HG03432 (cell line): Measurements from ENCODE around the gene ENOSF1.
"Not testable (repeated sequence)": the region's sequence is repeated elsewhere in the genome, so short reads cannot be mapped to it uniquely, and the experiment has no call there.

Experiments used
- ATAC-seq: cut with Tn5 transposase; IDR thresholded peaks from one replicate; pipeline ENCODE4 v1.9.1; 2021; ENCODE audit warnings: mild to moderate bottlenecking, moderate library complexity; ENCODE audit not compliant: unreplicated experiment

The ENOSF1 gene

DNA sequence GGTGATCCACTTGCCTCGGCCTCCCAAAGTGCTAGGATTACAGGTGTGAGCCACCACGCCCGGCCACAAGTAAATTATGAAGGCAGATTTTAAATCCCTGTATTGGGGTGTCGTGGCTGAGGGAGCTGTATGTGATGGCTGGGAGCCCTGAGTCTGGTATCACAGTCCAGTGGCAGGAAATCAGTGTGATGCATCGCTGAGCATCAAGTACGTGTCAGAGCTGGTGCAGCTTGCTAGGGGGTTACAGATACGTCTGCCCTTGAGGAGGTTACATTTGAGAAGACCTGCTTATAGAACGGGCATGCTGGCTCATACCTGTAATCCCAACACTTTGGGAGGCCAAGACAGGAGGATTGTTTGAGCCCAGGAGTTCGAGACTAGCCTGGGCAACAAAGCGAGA, 4.3 kb downstream of the ENOSF1 start:
- ATAC-seq = no peak

- no peak for ATAC-seq
Measured at GRCh38 chr18:706405-706804, 6.0 kb downstream of the ENOSF1 start.

DNA sequence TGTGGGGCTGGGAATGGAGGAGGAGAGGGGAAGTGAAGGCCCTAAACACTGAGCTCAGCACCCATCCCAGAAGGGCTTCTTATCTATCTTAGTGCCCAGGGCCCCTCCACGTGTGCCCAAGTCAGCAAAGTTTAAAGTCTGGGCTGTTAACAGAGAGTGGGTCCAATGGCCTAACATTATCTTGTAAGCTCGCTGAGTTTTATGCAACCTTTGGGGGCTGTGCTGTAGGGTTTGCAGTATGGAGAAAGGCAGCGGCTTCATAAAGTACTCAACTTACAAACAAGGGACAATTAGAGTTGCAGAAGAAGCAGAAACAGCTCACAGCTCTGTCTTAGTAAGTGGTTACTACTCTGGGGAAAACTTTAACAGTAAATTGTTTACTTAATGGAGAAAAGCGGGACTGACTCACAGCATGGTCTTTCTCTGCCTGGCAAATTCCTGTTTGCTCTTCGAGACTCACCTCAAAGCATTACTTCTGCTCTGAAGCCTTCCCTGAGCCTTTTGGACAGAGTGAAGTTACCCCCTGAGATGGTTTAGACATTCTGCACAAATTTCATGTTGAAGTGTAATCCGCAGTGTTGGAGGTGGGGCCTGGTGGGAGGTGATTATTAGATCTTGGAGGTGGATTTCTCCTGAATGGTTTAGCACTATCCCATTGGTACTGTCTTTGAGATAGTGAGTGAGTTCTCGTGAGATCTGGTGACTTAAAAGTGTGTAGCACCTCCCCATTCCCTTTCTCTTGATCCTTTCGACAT, 9.0 kb downstream of the ENOSF1 start:
- no peak for ATAC-seq

- ATAC-seq = no peak
Measured at GRCh38 chr18:697800-698199, 14.6 kb downstream of the ENOSF1 start.

- ATAC-seq = no peak
Measured at GRCh38 chr18:697012-697411, 15.4 kb downstream of the ENOSF1 start.

- no peak for ATAC-seq
Measured at GRCh38 chr18:693466-694187, 18.8 kb downstream of the ENOSF1 start.

GRCh38 chr18:692824-693223, 19.6 kb downstream of the ENOSF1 start:
- no peak for ATAC-seq

GRCh38 chr18:688323-688722, 24.1 kb downstream of the ENOSF1 start:
- no peak for ATAC-seq

- ATAC-seq = no peak
Measured at GRCh38 chr18:686339-687111, 25.9 kb downstream of the ENOSF1 start.

GRCh38 chr18:685438-685837, 27.0 kb downstream of the ENOSF1 start:
- ATAC-seq = no peak

DNA sequence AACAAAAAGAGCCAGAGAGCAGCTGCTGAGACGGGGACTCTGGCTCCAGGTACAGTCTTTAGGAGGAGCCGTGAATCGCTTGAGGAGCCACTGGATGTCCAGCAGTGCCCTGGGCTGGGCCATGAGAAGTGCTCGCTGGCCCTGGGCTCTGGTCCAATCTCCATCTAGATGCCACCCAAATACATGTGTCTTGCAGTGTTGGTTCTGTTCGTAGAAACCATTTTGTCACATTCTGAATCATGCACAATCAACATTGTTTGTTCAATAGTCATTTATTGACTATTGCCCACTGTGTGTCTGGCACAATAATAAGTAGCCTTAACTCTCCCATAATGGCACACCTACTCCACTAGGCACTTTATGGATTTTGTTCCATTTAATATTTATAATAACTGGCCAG, 28.9 kb downstream of the ENOSF1 start:
- no peak for ATAC-seq

GRCh38 chr18:682833-683232, 29.6 kb downstream of the ENOSF1 start:
- ATAC-seq = no peak

GRCh38 chr18:682416-682815, 30.0 kb downstream of the ENOSF1 start:
- ATAC-seq = not testable (repeated sequence)

DNA sequence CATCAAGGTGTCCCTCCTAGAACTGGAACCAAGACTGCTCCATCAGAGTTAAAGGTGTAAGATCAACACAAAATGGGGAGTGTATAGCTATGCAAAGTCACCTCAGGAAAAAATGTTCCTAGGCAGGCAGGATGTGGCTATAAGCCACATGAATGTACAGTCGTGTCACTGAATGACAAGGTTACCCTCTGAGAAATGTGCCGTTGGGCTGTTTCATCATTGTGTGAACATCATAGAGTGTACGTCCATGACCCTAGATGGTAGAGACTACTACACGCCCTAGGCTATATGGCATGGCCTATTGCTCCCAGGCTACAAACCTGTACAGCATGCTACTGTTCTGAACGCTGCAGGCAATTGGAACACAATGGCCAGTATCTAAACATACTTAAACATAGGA, 30.4 kb downstream of the ENOSF1 start:
- no peak for ATAC-seq

DNA sequence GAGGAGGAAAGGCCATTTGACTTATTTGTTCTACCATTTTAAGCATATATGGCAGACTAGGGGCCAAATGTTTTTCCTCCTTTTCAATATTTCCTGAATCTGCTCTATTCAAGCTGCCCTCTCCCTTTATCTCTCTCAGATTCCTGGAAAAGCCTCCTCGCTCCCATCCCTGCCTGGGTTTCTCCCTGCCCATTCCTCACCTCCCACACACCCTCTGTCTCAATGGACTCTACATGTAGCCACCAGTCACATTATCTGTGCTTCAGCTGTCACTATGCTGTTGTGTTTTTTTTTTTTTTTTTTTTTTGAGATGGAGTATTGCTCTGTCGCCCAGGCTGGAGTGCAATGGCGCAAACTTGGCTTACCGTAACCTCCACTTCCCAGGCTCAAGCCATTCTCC, 32.0 kb downstream of the ENOSF1 start:
- ATAC-seq = no peak

- ATAC-seq = no peak
Measured at GRCh38 chr18:679516-679915, 32.9 kb downstream of the ENOSF1 start.

DNA sequence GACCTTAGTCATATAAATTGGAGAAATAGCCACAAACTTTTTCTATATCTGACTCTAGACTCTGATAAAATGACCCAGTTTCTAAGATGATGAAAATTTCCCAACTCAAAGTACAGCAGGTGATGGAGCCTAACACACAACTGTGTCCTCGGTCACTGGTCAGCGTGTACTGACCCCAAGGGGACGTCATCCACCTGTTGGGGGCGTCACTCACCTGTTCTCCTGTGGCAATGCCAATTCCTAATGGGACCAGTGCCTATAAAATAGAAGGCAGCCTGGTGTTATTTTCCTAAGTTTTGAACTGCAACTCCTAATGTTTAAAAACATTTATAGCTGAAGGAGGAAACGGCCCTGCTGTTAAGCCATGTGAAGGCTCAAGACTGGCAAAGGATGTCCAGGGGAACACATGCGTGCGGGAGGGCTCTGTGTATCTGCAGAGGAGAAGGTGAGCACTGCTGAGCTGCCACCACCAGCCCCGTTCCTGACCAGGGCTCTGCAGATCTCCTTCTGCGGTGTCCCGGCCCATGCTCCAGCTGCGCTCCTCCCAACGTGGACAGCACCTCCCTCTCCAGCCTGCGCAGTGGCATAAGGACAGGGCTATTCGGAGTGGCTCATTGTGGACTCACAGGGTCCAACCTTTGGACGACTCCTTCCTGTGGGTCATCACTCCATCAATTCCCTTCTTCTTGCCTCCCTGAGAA, 33.8 kb downstream of the ENOSF1 start:
- no peak for ATAC-seq

DNA sequence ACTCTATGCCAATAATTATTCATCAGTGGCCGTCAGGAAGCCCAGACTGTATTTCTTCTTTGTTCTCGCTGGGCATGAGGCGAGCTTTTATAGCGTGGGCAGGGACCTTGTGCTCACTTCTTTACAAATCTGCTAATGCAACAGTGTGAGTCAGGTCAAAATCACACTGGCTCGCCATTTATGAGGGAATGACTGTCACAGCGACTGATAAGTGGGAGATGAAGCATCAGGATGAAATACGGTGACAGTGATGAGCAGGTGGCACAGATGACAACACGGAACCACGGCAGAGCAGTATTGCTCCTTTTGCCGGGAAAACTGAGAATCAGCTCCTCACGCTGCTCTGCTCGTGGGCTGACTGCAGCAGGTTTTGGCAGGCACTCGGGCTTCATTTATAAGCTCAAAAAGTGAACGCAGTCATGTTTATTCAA, 34.5 kb downstream of the ENOSF1 start:
- no peak for ATAC-seq

- peak; percentile 37 for ATAC-seq
Measured at GRCh38 chr18:677145-677544, 35.3 kb downstream of the ENOSF1 start.

DNA sequence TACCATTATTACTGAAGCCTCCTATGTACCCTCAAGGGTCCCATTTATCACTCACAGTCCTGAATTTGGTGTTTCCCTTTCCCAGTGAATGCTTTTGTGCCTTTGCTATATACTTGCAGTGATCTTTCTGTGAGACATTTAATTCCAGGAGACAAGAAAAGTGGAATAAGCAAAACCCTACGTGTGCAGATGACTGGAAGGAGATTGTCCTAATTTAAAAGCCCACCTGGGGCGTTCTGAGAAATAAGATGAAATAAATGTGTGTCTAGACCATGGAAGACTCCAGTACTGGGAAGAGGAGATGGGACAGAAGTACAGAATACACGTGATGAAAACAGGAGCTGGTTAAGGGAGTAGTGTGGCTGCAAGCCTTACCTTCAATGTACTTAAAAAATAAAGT, 35.7 kb downstream of the ENOSF1 start:
- ATAC-seq = no peak

- no peak for ATAC-seq
Measured at GRCh38 chr18:676069-676468, 36.4 kb downstream of the ENOSF1 start.
